NCI-H1930 (cell line): ENCODE measurements around the gene CEP170B.
"Not testable (repeated sequence)": the region's sequence is repeated elsewhere in the genome, so short reads cannot be mapped to it uniquely, and the experiment has no call there.

Experiments used
- DNase-seq, 2 experiments: peaks; one replicate each; lab custom pipeline; 2025; lab: John Stamatoyannopoulos, UW

The CEP170B gene

DNA sequence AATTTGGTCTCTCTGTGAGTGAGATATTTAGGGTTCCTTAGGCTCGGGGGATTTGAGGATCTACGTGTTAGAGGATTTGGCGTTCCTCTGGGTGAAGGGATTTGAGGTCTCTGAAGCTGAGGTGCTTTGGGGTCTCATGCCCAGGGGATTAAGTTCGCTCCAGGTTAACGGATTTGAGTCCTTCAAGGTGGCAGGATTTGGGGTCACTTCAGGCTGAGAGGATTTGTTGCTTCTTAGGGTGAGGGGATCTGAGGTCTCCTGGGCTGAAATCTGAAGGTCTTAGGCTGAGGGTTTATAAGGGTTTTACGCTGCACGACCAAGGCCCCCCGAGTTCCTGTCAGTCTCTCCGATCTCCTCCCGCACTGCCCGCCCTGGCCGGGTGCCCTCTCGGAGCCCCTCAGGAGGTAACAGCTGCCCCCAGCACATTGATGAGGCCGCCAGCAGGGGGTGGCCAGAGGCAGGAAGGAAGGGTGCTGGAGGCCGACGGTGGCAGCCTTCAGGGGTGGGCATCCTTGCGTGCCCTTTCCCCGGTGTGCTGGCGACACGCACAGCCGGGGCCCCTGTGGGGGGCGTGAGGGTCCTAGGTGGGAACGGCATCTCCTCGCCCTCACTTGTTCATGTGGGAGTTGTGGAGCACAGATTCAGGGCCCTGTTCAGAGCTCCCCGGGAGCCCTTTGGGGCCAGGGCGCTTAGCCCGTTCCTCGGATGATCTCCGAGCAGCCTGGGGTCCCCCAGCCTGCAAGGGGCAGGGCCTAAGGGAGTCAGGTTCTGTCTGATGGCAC, 14.3 kb downstream of the CEP170B start:
- no peak for DNase-seq

- no peak for DNase-seq
Observed at GRCh38 chr14:104879983-104880565, 15.0 kb downstream of the CEP170B start.

DNA sequence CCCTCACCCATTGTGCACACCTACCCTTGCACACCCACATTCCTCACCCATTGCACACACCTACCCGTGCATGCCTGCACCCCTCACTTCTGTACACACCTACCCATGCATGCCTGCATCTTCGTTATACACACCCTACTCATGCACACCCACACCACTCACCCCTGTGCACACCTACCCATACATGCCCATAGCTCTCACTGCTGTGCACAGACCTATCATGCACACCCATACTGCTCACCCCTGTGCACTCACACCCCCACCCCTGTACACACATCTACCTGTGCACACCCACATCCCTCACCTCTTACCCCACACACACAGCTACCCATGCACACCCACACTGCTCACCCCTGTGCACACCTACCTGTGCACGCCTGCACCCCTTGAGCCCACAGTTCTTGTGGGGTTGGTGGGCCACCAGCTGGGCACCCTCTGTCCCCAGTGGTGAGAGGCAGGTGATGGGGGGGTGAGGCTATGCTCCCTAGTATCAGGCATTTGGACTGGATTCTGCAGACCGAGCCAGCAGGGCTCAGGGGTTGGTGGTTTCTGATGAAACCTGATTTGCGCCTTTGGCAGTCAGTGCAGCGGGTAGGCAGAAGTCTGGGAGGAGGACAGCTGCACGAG, 15.6 kb downstream of the CEP170B start:
- DNase-seq, result no peak

- DNase-seq, result no peak
Observed at GRCh38 chr14:104881369-104881979, 16.4 kb downstream of the CEP170B start.

DNA sequence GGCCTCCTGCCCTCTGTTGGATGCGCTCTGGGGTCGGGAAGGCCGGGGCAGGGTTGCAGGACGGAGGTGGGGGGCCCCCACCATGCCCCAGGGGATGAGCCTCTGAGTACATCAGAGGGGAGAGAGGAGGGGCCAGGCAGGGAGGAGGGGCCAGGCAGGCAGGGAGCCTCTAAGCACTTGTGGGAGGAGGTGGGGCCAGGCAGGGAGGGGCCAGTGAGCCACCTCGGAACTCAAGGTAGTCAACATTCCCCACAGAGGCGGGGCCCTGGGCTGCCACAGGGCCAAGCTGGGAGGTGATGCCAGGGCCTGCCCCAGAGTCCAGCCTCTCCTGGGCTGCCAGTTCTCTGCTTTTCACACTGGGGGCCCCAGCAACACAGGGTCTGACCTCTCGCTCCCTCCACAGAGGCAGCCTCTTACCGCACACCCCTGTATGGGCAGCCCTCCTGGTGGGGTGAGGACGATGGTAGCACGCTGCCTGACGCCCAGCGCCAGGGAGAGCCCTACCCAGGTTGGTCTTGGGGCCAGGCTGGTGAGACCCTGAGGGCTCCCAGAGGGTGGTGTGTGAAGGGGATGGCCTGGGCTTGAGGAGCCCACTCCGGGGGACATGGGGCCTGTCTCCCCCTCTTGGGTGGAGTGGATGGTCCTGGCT, 17.4 kb downstream of the CEP170B start:
- DNase-seq, result no peak

- no peak for DNase-seq
Observed at GRCh38 chr14:104882991-104883660, 18.1 kb downstream of the CEP170B start.

DNA sequence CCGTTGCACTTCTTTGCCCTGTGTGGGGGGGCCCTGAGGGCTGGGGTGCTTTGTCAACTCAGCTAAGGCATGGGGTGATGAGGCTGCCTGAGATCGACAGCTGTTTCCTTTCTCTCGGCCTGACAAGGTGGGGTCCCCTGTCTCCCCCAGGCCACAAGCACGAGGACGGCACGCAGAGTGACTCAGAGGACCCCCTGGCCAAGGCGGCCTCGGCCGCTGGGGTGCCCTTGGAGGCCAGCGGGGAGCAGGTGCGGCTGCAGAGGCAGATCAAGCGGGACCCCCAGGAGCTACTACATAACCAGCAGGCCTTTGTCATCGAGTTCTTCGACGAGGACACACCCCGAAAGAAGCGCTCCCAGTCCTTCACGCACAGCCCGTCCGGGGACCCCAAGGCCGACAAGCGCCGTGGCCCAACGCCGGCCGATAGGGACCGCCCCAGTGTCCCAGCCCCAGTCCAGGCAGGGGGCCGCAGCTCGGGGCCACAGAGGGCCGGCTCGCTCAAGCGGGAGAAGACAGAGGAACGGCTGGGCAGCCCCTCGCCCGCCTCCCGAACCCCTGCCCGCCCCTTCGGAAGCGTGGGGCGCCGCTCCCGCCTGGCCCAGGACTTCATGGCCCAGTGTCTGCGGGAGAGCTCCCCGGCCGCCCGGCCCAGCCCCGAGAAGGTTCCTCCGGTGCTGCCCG, 18.8 kb downstream of the CEP170B start:
- no peak for DNase-seq

- DNase-seq, result not testable (repeated sequence)
Observed at GRCh38 chr14:104884381-104884780, 19.3 kb downstream of the CEP170B start.

- DNase-seq, result no peak
Observed at GRCh38 chr14:104885031-104885972, 20.2 kb downstream of the CEP170B start.

DNA sequence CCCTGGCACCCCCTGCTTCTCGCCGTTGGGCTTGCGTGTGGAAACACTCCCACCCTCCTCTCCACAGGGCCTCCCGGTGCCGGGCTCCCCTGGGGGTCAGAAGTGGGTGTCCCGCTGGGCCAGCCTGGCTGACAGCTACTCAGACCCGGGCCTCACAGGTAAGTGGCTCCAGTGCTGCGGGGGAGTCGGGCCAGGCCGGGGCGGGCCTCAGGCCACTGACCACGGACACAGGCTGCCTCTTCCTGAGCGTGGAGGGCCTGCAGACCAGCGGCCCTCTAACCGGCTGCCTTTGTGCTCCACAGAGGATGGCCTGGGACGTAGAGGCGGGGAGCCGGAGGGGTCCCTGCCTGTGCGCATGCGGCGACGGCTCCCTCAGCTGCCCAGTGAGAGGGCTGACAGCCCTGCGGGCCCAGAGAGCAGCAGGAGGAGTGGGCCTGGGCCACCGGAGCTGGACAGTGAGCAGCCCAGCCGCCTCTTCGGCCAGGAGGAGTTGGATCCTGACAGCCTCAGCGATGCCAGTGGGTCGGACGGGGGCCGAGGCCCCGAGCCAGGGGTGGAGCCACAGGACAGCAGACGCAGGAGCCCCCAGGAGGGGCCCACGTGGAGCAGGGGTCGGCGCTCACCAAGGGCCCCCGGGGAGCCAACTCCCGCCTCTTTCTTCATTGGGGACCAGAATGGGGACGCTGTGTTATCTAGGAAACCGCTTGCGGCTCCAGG, 21.1 kb downstream of the CEP170B start:
- DNase-seq, result no peak

DNA sequence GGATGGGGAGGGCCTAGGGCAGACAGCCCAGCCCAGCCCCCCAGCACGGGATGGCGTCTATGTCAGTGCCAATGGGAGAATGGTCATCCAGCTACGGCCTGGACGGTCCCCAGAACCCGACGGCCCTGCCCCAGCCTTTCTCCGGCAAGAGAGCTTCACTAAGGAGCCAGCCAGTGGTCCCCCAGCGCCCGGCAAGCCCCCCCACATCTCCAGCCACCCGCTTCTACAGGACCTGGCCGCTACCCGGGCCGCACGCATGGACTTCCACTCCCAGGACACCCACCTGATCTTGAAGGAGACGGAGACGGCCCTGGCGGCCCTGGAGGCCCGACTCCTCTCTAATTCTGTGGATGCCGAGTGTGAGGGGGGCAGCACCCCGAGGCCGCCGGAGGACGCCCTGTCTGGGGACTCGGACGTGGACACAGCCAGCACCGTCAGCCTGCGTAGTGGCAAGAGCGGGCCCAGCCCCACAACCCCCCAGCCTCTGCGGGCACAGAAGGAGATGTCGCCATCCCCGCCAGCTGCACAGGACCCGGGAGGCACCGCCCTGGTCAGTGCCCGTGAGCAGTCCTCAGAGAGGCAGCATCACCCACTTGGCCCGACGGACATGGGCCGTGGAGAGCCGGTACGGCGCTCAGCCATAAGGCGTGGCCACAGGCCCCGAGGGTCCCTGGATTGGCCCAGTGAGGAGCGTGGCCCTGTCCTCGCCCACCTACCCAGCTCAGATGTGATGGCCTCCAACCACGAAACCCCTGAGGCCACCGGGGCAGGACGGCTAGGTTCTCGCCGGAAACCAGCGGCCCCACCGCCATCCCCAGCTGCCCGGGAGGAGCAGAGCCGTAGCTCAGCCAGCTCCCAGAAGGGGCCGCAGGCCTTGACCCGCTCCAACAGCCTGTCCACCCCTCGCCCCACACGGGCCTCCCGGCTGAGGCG, 21.9 kb downstream of the CEP170B start:
- no peak for DNase-seq

GRCh38 chr14:104887623-104888488, 22.8 kb downstream of the CEP170B start:
- DNase-seq, result no peak

DNA sequence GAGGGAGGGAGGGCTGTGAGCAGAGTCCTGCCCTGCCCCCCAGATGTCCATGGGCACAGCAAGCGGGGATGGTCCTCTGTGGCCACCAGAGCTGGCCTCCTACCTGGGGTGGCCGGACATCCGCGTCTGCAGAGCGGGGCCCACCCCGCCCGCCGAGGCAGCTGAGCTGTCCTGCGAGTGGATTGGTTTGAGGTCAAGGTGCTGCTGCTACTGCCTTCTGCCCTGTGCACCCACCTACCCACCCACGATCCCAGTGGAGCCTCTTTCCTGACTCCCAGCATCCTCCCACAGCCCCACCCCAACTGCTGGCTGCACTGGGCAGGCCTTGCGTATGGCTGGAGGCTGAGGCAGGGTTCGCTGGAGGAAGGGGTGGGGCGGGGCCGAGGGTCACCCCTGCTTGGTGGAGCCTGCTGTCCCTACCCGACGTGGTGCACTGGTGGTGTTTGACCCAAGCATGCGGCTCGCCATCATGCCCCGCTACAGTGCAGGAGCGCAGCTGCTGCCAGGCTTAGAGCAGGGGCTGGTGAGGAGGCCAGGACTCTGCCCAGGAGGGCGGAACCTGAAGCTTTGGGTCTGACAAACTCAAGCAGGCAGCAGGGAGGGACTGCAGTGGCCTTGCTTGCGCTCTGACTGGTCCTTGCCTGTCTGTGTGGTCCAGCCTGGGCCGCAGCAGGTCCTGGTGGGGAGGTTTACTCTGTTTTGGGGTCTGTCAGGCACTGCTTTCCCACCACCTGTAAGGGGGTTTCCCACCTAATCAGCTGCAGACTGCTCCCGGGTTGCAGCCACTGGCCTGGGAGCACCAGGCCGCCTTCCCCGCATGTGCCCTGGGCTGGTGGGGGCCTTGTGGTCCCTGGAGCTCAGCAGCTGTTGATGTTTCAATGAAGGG, 23.7 kb downstream of the CEP170B start:
- no peak for DNase-seq

DNA sequence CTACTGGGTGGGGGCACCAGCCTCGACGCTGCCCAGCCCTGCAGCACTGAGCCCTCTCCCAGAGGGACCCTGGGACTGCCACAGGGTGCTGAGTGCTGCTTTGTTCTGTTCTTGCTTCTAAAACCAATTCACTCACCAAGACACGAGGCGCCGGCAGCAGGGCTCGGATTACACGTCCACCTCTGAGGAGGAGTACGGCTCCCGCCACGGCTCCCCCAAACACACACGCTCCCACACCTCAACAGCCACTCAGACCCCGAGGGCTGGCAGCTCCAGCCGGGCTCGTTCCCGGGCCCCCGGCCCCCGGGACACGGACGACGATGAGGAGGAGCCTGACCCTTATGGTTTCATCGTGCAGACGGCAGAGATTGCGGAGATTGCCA, 24.3 kb downstream of the CEP170B start:
- DNase-seq, result no peak

GRCh38 chr14:104890292-104890691, 25.2 kb downstream of the CEP170B start:
- not testable (repeated sequence) for DNase-seq

GRCh38 chr14:104891121-104891551, 26.1 kb downstream of the CEP170B start:
- DNase-seq, result no peak
